Kidney (tissue), 14 donors: ENCODE data around the gene HPSE. TPM values are rescaled to one million over a fixed set of nuclear protein-coding genes. Genes with fewer than 3 reads are reported as not detected.

Experiments used
- DNase-seq, 5 donors: peaks; one replicate each; pipeline ENCODE4 v3.0.0-alpha.2; 2013 to 2020
- FAIRE-seq: peaks from 2 replicates; lab custom pipeline; 2012; peaks lifted over from hg19 to GRCh38; lab: Jason Lieb, UNC
- H3K27ac ChIP-seq, 2 donors: one replicate each; pipeline ENCODE4 v1.7.0; 2013; ENCODE audit warnings: low read depth in 2 of 2, low read length in 2 of 2, inconsistent platforms in 1 of 2
- H3K27me3 ChIP-seq: one replicate; pipeline ENCODE4 v1.7.1; 2013; ENCODE audit warnings: low read length, inconsistent platforms; ENCODE audit not compliant: control insufficient read depth, insufficient read depth
- H3K36me3 ChIP-seq, 3 donors: one replicate each; pipeline versions ENCODE4 v1.7.0 to v1.7.1; 2013; ENCODE audit warnings: low read length in 3 of 3, control low read depth in 1 of 3, inconsistent platforms in 1 of 3; ENCODE audit not compliant: insufficient read depth in 3 of 3, control insufficient read depth in 2 of 3
- H3K4me1 ChIP-seq, 3 donors: one replicate each; pipeline versions ENCODE4 v1.7.0 to v1.7.1; 2013; ENCODE audit warnings: low read length in 3 of 3, inconsistent platforms in 1 of 3, low read depth in 1 of 3; ENCODE audit not compliant: control insufficient read depth in 2 of 3, insufficient read depth in 2 of 3
- H3K4me3 ChIP-seq, 3 donors: one replicate each; pipeline versions ENCODE4 v1.7.0 to v1.8.1; 2013; ENCODE audit warnings: low read length in 3 of 3, control low read depth in 1 of 3, inconsistent platforms in 1 of 3
- H3K9ac ChIP-seq, 3 donors: one replicate each; pipeline versions ENCODE4 v1.7.0 to v1.7.1; 2013; ENCODE audit warnings: low read length in 3 of 3, control low read depth in 1 of 3, inconsistent platforms in 1 of 3
- H3K9me3 ChIP-seq, 3 donors: one replicate each; pipeline versions ENCODE4 v1.7.0 to v1.7.1; 2013; ENCODE audit warnings: low read length in 3 of 3, control low read depth in 1 of 3, inconsistent platforms in 1 of 3; ENCODE audit not compliant: control insufficient read depth in 2 of 3, insufficient read depth in 1 of 3
- intact Hi-C: fragments of 100-400 bp; cut with DNase I; formaldehyde crosslinking; loops from one replicate; pipeline ENCODE4 v1.11.1; 2022
- polyA plus RNA-seq: library from polyadenylated mRNA; stranded (reverse); fragments of 350-450 nt; fragmentation: Illumina TruSeq; extraction: RNeasy Lipid Tissue Mini Kit (QIAGEN cat#74804); gene quantifications from one replicate; pipeline ENCODE4 v1.2.3, GENCODE V29; 2014; ENCODE audit warnings: low read depth, low replicate concordance; ENCODE audit not compliant: insufficient read depth
- total RNA-seq: library from RNA; stranded (reverse); fragmentation: NEBNext Ultra II Directional; extraction: Animal tissue kit (Norgen Biotek cat#: 25700); gene quantifications from one replicate; pipeline ENCODE4 v1.2.1, GENCODE V29; 2021
- TF ChIP-seq, protein P1 (sequence below): IDR thresholded peaks from 3 replicates; pipeline ENCODE4 v1.5.1; 2012; ENCODE audit warnings: mild to moderate bottlenecking, moderate library complexity, borderline replicate concordance; ENCODE audit not compliant: insufficient read depth; ENCODE audit errors: extremely low read depth
- donor health status: control.
- donor health status: control.
- donor health status: control.
- donor health status: control.
- donor health status: control.
- donor health status: DM: yes; HTN: yes; CAD: no.
- donor health status: Normal renal cell carcinoma (clear cell type).

The HPSE gene
- total and polyA plus RNA-seq, 2 donors from 2014 or later: 1.9 to 6.8 TPM

DNA sequence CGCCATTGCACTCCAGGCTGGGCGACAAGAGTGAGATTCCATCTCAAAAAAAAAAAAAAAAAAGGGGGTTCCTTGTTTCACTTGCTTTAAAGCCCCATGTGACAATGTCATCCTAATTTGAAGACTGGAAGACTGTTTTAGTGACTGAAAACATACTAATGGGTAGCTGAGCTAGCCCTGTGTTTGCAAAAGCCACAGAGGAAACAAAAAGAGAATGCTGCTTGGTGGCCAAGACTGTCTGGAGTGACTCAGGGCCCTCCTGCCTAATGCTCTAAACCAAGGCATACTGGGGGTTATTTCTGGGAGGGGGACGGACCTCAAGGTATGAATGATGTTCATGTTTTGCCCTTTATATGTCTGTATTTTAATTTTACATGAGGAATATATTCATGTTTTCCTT, 16.0 kb downstream of the HPSE start:
- no peak for FAIRE-seq
- no peak overlapping the region for H3K4me3 ChIP-seq
- TF ChIP-seq, protein P1, sequence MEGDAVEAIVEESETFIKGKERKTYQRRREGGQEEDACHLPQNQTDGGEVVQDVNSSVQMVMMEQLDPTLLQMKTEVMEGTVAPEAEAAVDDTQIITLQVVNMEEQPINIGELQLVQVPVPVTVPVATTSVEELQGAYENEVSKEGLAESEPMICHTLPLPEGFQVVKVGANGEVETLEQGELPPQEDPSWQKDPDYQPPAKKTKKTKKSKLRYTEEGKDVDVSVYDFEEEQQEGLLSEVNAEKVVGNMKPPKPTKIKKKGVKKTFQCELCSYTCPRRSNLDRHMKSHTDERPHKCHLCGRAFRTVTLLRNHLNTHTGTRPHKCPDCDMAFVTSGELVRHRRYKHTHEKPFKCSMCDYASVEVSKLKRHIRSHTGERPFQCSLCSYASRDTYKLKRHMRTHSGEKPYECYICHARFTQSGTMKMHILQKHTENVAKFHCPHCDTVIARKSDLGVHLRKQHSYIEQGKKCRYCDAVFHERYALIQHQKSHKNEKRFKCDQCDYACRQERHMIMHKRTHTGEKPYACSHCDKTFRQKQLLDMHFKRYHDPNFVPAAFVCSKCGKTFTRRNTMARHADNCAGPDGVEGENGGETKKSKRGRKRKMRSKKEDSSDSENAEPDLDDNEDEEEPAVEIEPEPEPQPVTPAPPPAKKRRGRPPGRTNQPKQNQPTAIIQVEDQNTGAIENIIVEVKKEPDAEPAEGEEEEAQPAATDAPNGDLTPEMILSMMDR: no peak
- H3K9me3 ChIP-seq: no peaks in the 10 kb centered on the region
- no peak overlapping the region for H3K9ac ChIP-seq
- H3K27ac ChIP-seq: no peak overlapping the region
- no peaks in the 10 kb centered on the region for H3K4me1 ChIP-seq
- H3K27me3 ChIP-seq: no peaks in the 10 kb centered on the region
- no peak for DNase-seq
- intact Hi-C loops: no loop called here
- H3K36me3 ChIP-seq: no peaks in the 10 kb centered on the region

DNA sequence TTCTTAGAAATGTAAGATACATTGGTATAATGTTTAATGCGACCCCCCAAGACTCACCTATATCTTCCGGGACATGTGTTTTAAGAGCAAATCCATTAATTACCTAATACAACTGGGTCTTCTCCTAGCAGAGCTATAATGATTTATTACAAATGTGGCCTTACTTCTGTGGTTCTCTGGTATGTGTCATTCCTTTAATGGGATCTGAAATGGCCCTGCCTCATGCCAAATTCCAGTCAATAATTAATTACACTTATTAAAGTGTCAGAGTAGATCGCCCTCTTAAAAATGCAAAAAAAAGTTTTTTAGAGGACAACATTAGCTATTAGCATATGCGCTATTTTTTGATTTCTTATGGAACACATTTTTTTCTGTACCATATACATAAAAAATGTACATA, 17.0 kb downstream of the HPSE start:
- no peaks in the 10 kb centered on the region for H3K36me3 ChIP-seq
- H3K4me1 ChIP-seq: no peaks in the 10 kb centered on the region
- H3K4me3 ChIP-seq: no peak overlapping the region
- H3K27ac ChIP-seq: no peak overlapping the region
- no peak for FAIRE-seq
- no peaks in the 10 kb centered on the region for H3K9me3 ChIP-seq
- intact Hi-C loops: no loop called here
- no peak for DNase-seq
- TF ChIP-seq, protein P1: no peak
- no peaks in the 10 kb centered on the region for H3K27me3 ChIP-seq
- H3K9ac ChIP-seq: no peak overlapping the region

DNA sequence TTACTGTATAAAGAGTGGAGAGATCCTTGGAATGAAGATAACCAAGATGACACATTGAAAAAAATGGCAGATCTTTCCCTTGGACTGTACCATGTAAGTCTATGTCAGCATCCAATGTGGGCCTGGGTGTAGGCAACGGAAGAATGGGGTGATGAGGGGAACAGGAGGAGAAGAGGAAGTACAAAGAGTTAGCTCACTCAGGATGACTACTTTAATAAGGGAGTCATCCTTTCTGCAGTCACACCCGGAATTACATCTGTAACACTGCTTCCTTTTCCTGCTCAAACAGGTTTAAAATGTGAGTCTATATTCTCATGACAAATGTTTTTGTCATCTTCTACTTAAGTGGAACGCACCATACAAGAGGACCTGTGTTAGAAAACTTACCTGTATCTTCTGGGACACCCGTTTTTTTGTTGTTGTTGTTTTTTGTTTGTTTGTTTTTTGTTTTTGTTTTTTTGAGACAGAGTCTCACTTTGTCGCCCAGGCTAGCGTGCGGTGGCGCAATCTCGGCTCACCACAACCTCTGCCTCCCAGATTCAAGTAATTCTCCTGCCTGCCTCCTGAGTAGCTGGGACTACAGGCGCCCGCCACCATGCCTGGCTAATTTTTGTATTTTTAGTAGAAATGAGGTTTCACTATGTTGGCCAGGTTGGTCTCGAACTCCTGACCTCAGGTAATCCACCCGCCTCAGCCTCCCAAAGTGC, 18.0 kb downstream of the HPSE start:
- Histone ChIP-seq H3K9me3 (no peaks in the 10 kb centered on the region), H3K27ac (no peak overlapping the region), H3K4me1 (no peaks in the 10 kb centered on the region), H3K36me3 (no peaks in the 10 kb centered on the region), H3K4me3 (no peak overlapping the region), H3K9ac (no peak overlapping the region), H3K27me3 (no peaks in the 10 kb centered on the region)
- DNase-seq: no peak
- TF ChIP-seq, protein P1: no peak
- intact Hi-C loops: no loop called here
- FAIRE-seq: no peak
